H1 (cell line): Measurements from ENCODE around the gene TRABD. TPM values are rescaled to one million over a fixed set of nuclear protein-coding genes. Genes with fewer than 3 reads are reported as not detected.

Source experiments
- ATF2 ChIP-seq: IDR thresholded peaks from 2 replicates; pipeline ENCODE4 v1.6.1; 2012; ENCODE audit warnings: low read length, inconsistent platforms
- CBX5 ChIP-seq: fragments of 300-800, 300-1000 bp; sonication (generic); IDR thresholded peaks from 2 replicates; pipeline ENCODE4 v1.7.1; 2016; ENCODE audit warnings: antibody characterized with exemption, low read length, low read depth
- CHD1 ChIP-seq: IDR thresholded peaks from 2 replicates; pipeline ENCODE4 v1.6.1; 2012; ENCODE audit warnings: low read depth, low read length, improper control_type of control experiment
- CREB1 ChIP-seq: IDR thresholded peaks from 2 replicates; pipeline ENCODE4 v1.6.1; 2012; ENCODE audit warnings: inconsistent platforms
- CTBP2 ChIP-seq: IDR thresholded peaks from 2 replicates; pipeline ENCODE4 v1.7.0; 2011; ENCODE audit warnings: borderline replicate concordance, mild to moderate bottlenecking, moderate library complexity, mixed read lengths, low read length; ENCODE audit not compliant: insufficient read depth, insufficient read length
- EGR1 ChIP-seq: IDR thresholded peaks from 2 replicates; pipeline ENCODE4 v1.6.1; 2011; ENCODE audit warnings: low read depth, low read length, borderline replicate concordance
- JUN ChIP-seq: IDR thresholded peaks from 2 replicates; pipeline ENCODE4 v1.6.1; 2011; ENCODE audit warnings: low read depth, mild to moderate bottlenecking, improper control_type of control experiment, low read length
- PHF8 ChIP-seq: fragments of 200-600 bp; sonication (generic); conservative IDR thresholded peaks from 2 replicates; pipeline ENCODE4 v1.7.1; 2012; ENCODE audit warnings: low read depth, mild to moderate bottlenecking, inconsistent platforms, low read length, moderate library complexity
- RFX5 ChIP-seq: IDR thresholded peaks from 2 replicates; pipeline ENCODE4 v1.6.1; 2011; ENCODE audit warnings: low read depth, low read length, improper control_type of control experiment, borderline replicate concordance
- polyA plus RNA-seq, 7 experiments: library from polyadenylated mRNA; depleted of rRNA in 3 of 7; stranded (reverse) in 5 of 7; unstranded in 2 of 7; fragments of >200 nt in 5 of 7; fragments of 200-250 nt in 2 of 7; gene quantifications; 1 replicate in 5 of 7; 2 replicates in 1 of 7; 4 replicates in 1 of 7; pipeline versions ENCODE4 v1.2.1 to v1.2.3, GENCODE V29; 2011 to 2013; ENCODE audit warnings: missing spikeins in 2 of 7, mixed read lengths in 2 of 7
- total RNA-seq: library from RNA; stranded (reverse); fragmentation: NEBNext Ultra II Directional; extraction: Animal tissue kit (Norgen Biotek cat#: 25700); gene quantifications from 2 replicates; pipeline ENCODE4 v1.2.1, GENCODE V29; 2021

TRABD gene
- total and polyA plus RNA-seq, 2 of the 8 experiments (the other 6 are each of a cell fraction or from before 2014, with no cell fraction given): 44.2 to 57.5 TPM

- no peak for TF ChIP-seq JUN
- no peak for TF ChIP-seq EGR1
- no peak for TF ChIP-seq CREB1
- no peak for TF ChIP-seq RFX5
- no peak for TF ChIP-seq ATF2
- no peak for TF ChIP-seq CTBP2
- no peak for TF ChIP-seq CBX5
- TF ChIP-seq CHD1: no peak
- no peak for TF ChIP-seq PHF8
- TF ChIP-seq, all 59 proteins: peak for 0
Observed at GRCh38 chr22:50216055-50216683, 30.5 kb downstream of the TRABD start (continued).
